Erythroblast (primary cell): ENCODE measurements around the gene DNAH10.

Experiments used
- GATA1 ChIP-seq: IDR thresholded peaks from 2 replicates; pipeline ENCODE4 v1.6.1; 2011; ENCODE audit warnings: low read depth, mild to moderate bottlenecking, control low read depth, low read length, moderate library complexity
- POLR2A ChIP-seq: IDR thresholded peaks from 2 replicates; pipeline ENCODE4 v1.6.1; 2011; ENCODE audit warnings: mild to moderate bottlenecking, low read length

GRCh38 chr12:123938679-123939480 lies 176.8 kb downstream of the DNAH10 start:
- no peak for TF ChIP-seq POLR2A
- no peak for TF ChIP-seq GATA1
